Right lobe of liver (tissue), 6 donors: ENCODE data around the gene SNPH. TPM values are rescaled to one million over a fixed set of nuclear protein-coding genes. Genes with fewer than 3 reads are reported as not detected.

Source experiments
- ATAC-seq, 4 donors: fragments of 200-7000 bp; cut with Tn5 transposase; one replicate each; pipeline ENCODE4 v1.9.1; 2020; ENCODE audit warnings: mild to moderate bottlenecking in 4 of 4, moderate library complexity in 4 of 4
- DNase-seq, 3 donors: peaks; one replicate each; pipeline ENCODE4 v3.0.0-alpha.2; 2020
- H3K27ac ChIP-seq, 3 donors: fragments of 200-600 bp; one replicate each; pipeline ENCODE4 v1.8.0; 2022
- H3K27me3 ChIP-seq, 2 donors: fragments of 200-600 bp; one replicate each; pipeline ENCODE4 v1.8.0; 2022
- H3K36me3 ChIP-seq, 4 donors: fragments of 200-600 bp; sonication (generic) in 1 of 4; one replicate each; pipeline versions ENCODE4 v1.5.1 to v1.8.0; 2017 to 2022; ENCODE audit warnings: control low read depth in 1 of 4
- H3K4me1 ChIP-seq, 4 donors: fragments of 200-600 bp; sonication (generic) in 1 of 4; one replicate each; pipeline versions ENCODE4 v1.5.1 to v1.8.0; 2017 to 2022; ENCODE audit warnings: control low read depth in 1 of 4
- H3K4me3 ChIP-seq, 3 donors: fragments of 200-600 bp; one replicate each; pipeline ENCODE4 v1.8.0; 2022
- H3K9me3 ChIP-seq, 4 donors: fragments of 200-600 bp; sonication (generic) in 1 of 4; one replicate each; pipeline versions ENCODE4 v1.5.1 to v1.8.0; 2017 to 2022; ENCODE audit warnings: control low read depth in 1 of 4
- CTCF ChIP-seq, 4 donors: fragments of 200-600 bp in 3 of 4; fragments of 450-650 bp in 1 of 4; IDR thresholded peaks; one replicate each; pipeline versions ENCODE4 v1.5.1 to v1.8.0; 2016 to 2022; ENCODE audit warnings: antibody characterized with exemption in 4 of 4, mild to moderate bottlenecking in 2 of 4
- POLR2A ChIP-seq: fragments of 450-650 bp; IDR thresholded peaks from one replicate; pipeline ENCODE4 v1.6.1; 2017; ENCODE audit warnings: antibody characterized with exemption, mild to moderate bottlenecking
- WGBS: methylation state at CpG from one replicate; pipeline ENCODE4 v1.1.6; 2018; ENCODE audit warnings: low coverage, low lambda C conversion rate; ENCODE audit not compliant: insufficient coverage; ENCODE audit errors: missing lambda C conversion rate; 5-methylcytosine and 5-hydroxymethylcytosine counted together
- intact Hi-C, 2 donors: fragments of 100-400 bp; cut with DNase I; formaldehyde crosslinking; loops; one replicate each; pipeline versions ENCODE4 v1.11.2 to v1.14.1; 2022
- total RNA-seq, 6 experiments: library from RNA; depleted of rRNA in 2 of 6; stranded (reverse); fragments of >200 nt in 2 of 6; fragmentation: NEBNext Ultra II Directional in 3 of 6; extraction: Animal tissue kit (Norgen Biotek cat#: 25700) in 3 of 6; gene quantifications; one replicate each; pipeline versions ENCODE4 v1.1.0 to v1.2.4, GENCODE V29; 2016 to 2023
- donor health status: DM: no; HTN: yes; CAD: no.
- donor health status: DM: no; HTN: no; CAD: no.
- donor health status: DM: no; HTN: no; CAD: no.
- donor health status: DM: no; HTN: yes; CAD: no.
- donor health status: DM: no; HTN: yes; CAD: no.

Gene SNPH
- total RNA-seq, 6 experiments from 2014 or later: 0.11 to 0.61 (median 0.12) TPM

GRCh38 chr20:1334370-1334731 is 68.3 kb downstream of the SNPH start:
- no peak overlapping the region for H3K4me3 ChIP-seq
- H3K9me3 ChIP-seq: no peaks in the 10 kb centered on the region
- ATAC-seq: no peak
- H3K27ac ChIP-seq: no peak overlapping the region
- TF ChIP-seq CTCF (IDR thresholded peaks at IDR 0.05): no peak
- no peak for TF ChIP-seq POLR2A
- no peak for DNase-seq
- intact Hi-C loops: no loop called here
- 75% methylated on average over 4 of the region's 4 CpGs for WGBS
- peaks cover 0 to 25% (median 9%) of the 10 kb centered on the region in 4 donors for H3K4me1 ChIP-seq
- no peaks in the 10 kb centered on the region for H3K36me3 ChIP-seq
- H3K27me3 ChIP-seq: no peaks in the 10 kb centered on the region

GRCh38 chr20:1334761-1335160 is 68.7 kb downstream of the SNPH start:
- no peak for ATAC-seq
- WGBS: 50% methylated on average over 3 of the region's 3 CpGs
- TF ChIP-seq POLR2A (no peak), CTCF (IDR thresholded peaks at IDR 0.05) (no peak)
- intact Hi-C loops: no loop called here
- Histone ChIP-seq H3K36me3 (no peaks in the 10 kb centered on the region), H3K4me1 (peaks cover 0 to 22% (median 7%) of the 10 kb centered on the region in 4 donors), H3K27me3 (no peaks in the 10 kb centered on the region), H3K9me3 (no peaks in the 10 kb centered on the region), H3K27ac (no peak overlapping the region), H3K4me3 (no peak overlapping the region)
- DNase-seq: no peak

- Histone ChIP-seq H3K27ac (peak overlapping the region; percentile 10 to 39 (median 34)), H3K36me3 (no peaks in the 10 kb centered on the region), H3K9me3 (no peaks in the 10 kb centered on the region), H3K4me1 (peaks cover 0 to 15% (median 5%) of the 10 kb centered on the region in 4 donors), H3K27me3 (no peaks in the 10 kb centered on the region), H3K4me3 (no peak overlapping the region)
- 49% methylated on average over 3 of the region's 6 CpGs for WGBS
- DNase-seq: peak in 1 of 3 donors; percentile 78
- TF ChIP-seq CTCF (IDR thresholded peaks at IDR 0.05) (no peak), POLR2A (no peak)
- intact Hi-C loops: no loop called here
- ATAC-seq: peak; percentile 11 to 56 (median 38)
These were observed 70.0 kb downstream of the SNPH start for GRCh38 chr20:1335961-1336698.

GRCh38 chr20:1336699-1337367 is 70.7 kb downstream of the SNPH start:
- Histone ChIP-seq H3K36me3 (no peaks in the 10 kb centered on the region), H3K27ac (peak overlapping the region in 2 of 3 donors; percentile 34 to 39), H3K4me3 (no peak overlapping the region), H3K9me3 (no peaks in the 10 kb centered on the region), H3K27me3 (no peaks in the 10 kb centered on the region), H3K4me1 (peaks cover 0 to 15% (median 5%) of the 10 kb centered on the region in 4 donors)
- WGBS: 29% methylated on average over 12 of the region's 14 CpGs
- no peak for TF ChIP-seq POLR2A
- TF ChIP-seq CTCF (IDR thresholded peaks at IDR 0.05): no peak
- intact Hi-C loops: no loop called here
- DNase-seq (peak; percentile 78 to 90 (median 85)), ATAC-seq (peak; percentile 90 to 91 (median 90))
